Measurements from ENCODE around the gene ACTL8. TPM values are rescaled to one million over a fixed set of nuclear protein-coding genes. Genes with fewer than 3 reads are reported as not detected.

Gene ACTL8
- total RNA-seq, 1 donor from 2014 or later = not detected

DNA sequence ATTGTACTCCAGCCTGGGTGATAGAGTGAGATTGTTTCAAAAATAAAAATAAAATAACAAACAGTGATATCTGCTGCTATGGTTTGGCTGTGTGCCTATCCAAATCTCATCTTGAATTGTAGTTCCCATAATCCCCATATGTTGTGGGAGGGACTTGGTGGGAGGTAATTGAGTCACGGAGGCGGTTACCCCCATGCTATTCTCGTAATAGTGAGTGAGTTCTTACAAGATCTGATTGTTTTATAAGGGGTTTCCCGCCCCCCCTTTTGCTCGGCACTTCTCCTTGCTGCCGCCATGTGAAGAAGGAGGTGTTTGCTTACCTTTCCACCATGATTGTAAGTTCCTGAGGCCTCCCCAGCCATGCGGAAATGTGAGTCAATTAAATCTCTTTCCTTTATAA lies 47.8 kb downstream of the ACTL8 start:
- DNase-seq (ENCODE audit: low spot score) = no peak

DNA sequence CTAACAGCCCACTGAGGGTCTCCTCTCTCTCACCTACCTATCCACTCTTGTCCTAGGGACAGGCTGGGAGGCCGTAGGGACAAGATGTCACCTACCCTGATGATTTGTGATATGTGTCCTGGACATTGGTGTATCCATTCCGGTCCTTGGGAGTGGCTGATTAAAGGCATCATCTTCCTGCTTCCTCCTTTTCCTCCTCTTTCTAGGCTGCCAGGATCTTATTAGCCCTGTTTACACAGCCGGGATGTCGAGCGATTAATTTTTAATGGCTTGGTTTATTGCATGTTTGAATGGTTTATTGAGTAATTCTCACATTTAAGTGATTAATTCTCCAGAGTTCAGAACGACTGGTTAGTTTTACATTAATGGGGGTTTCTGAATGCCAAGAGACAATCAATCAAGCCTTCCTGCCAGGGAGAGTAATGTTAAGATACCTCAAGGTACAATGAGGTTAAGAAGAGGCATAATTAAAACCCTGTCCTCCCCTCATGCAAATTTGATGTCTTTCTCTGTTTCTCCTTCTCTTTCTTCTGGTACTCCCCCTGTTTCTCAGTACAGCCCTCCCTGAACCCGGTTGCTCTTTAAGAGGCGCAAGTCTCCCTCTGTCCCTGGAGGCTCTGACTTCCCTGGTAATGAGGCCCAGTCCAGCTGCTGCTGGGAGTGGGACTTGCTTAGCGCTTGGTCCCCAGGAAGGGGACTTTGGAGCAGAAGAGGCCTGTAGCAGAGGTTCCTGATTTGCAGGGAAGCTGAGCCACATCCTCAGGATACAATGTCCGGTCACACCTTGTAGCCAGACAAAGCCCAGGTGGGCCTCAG lies 50.9 kb downstream of the ACTL8 start:
- DNase-seq (ENCODE audit: low spot score) = no peak

DNA sequence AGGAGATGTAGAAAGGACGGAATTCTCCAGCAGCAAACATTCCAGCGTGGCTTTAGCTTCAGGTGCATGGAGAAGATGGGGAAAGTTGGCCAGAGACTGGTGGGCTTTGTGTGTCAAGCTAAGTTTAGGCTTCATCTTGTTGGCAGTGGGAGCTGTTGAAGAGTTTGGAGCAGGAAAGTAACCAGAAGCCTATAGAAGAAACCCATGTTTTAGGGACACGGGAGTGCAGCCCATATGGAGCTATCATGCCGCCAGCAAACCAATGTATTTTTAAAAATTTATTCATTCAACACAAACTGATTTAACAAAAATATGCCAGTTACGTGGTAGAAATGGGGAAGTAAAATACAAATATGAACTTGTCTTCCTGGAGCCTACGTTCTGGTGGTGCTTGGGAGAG lies 53.7 kb downstream of the ACTL8 start:
- DNase-seq (ENCODE audit: low spot score) = no peak

DNA sequence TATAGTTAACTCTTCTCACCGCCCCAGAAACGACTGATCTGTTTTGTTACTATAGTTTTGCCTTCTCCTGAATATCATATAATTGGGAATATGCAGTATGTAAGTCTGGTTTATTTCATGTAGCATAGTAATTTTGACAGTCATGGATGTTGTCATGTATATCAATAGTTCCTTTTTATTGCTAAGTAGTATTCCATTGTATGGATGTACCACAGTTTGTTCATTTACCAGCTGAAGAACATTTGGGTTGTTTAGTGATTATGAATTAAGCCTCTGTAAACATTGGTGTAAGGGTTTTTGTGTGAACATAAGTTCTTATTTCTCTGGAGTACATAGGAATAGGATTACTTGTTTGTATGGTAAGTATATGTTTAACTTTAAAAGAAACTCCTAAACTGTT lies 55.5 kb downstream of the ACTL8 start:
- no peak for DNase-seq (ENCODE audit: low spot score)

DNA sequence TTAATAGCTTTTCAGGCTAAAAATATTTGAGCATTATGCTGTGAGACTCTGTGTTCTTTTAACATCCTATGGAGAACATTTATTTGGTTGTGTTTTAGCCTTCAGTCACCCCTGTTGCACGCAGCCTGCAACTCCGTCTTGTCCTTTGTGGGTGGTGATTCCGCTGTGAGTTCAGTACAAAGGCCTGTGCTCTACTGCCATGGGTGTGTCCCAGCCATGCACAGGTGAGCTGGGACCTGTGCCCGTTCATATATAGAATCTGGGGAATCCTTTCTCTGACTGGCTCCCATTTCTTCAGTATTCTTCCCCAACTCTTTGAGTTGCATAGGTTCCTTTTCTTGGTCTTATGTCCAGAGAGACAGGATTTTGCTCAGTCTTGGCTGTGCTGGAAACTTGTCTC lies 61.4 kb downstream of the ACTL8 start:
- DNase-seq (ENCODE audit: low spot score) = no peak

DNA sequence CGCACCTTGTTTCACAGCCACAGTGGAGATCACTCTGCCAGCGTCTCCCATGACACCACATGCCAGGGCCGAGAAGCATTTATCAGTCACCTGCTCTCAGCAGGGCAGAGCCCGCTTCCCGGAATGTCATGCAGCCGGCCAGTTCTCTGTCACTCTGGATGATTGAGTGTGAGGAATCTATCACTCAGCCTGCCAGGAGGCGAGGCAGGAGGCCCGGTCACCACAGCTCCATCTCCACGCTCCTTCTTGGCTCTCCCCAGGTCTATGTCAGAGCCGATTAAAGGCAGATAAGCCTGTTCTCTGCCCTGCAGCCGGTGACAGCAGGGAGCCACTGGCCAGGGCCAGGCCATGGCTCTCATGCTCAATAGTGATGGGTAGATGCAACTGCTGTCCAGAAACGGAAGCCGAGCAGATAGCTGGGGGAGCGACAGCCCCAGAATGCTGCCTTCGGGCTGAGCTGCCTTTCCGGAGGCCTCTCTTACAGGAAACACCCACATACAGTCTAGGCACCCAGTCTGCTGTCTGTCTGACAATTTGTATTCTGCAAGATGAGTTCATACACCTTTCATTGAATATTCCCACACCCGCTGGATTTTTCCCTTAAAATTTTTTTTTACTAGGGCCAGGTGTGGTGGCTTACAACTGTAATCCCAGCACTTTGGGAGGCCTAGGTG lies 64.1 kb downstream of the ACTL8 start:
- DNase-seq (ENCODE audit: low spot score) = no peak

DNA sequence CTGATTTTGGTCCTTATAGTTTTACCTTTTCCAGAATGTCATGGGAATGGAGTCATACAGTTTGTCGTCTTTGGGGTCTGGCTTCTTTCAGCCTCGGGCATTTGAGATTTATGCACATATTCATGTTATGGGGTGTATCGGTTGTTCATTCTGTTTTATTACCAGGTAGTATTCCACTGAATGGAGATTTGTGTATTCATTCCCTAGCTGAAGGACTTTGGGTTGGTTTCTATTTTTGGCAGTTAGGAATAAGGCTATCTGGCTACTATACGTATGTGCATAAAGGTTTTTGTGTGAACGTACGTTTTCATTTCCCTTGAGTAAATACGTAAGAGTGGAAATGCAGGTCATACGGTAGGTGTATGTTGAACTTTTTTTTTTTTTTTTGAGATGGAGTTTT lies 65.1 kb downstream of the ACTL8 start:
- no peak for DNase-seq (ENCODE audit: low spot score)

DNA sequence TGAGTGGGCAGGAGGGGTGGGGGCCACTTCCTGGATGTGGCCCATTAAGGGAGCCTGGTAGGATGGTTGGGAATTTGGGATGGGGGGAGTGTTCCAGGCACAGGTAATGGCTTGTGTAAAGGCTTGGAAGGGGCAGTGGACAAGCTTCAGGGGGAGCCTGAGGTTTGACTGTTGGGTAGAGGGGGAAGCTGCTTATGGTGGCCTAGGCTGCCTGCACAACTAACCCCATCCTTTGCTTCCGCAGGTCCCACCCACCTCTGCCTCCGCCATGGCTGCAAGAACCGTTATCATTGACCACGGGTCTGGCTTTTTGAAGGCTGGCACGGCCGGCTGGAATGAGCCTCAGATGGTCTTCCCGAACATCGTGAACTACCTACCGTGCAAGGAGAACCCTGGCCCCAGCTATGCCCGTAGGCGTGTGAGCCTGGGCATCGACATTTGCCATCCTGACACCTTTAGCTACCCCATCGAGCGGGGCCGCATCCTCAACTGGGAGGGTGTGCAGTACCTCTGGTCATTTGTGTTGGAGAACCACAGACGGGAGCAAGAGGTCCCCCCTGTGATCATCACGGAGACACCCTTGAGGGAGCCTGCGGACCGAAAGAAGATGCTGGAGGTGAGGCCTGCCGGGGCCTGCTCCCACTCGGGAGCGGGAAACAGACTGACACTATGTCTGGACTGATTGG lies 67.8 kb downstream of the ACTL8 start:
- no peak for DNase-seq (ENCODE audit: low spot score)

DNA sequence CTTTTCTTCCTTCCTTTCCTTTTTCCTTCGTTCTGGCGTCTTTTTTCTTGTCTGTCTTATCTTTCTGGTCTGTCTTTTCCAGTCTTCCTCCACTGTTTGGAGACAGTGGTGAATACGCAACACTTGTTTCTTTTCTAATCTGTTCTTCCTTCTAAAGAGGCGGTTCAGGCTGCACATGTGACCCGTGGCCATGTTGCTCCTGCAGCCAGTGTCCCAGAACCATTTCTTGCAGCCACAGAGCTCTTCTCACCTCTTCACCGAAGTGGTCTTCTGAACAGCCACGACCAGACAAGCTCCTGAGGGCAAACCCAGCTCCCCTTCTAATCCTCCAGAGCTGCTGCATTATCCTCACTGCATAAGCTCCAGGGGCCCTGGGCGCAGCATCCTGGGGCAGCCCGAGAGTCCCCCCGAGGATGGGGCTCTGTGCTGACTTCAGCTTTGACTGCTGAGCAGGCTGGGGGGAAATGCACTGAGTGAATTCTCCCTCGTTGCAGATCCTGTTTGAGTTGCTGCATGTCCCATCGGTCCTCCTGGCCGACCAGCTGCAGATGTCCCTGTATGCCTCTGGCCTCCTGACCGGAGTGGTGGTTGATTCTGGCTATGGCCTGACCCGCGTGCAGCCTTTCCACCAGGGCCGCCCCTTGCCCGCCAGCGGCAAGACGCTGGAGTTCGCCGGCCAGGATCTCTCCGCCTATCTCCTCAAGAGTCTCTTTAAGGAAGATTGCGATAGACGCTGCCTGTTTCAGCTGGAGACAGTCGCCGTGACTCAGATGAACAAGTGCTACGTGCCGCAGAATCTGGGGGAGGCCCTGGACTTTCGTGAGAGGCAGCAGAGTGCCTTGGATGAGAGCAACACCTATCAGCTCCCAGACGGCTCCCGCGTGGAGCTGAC lies 70.4 kb downstream of the ACTL8 start:
- DNase-seq (ENCODE audit: low spot score) = no peak

DNA sequence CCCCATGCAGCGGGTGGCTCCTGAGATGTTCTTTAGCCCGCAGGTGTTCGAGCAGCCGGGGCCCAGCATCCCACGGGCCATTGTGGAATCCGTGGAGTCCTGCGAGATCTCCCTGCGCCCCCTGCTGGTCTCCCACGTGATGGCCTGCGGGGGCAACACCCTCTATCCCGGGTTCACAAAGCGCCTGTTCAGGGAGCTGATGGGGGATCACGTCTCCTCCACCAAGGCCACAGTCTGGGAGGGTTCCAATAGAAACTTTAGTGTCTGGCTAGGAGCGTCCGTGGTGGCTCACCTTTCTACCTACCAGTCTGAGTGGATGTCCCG lies 71.0 kb downstream of the ACTL8 start:
- no peak for DNase-seq (ENCODE audit: low spot score)

DNA sequence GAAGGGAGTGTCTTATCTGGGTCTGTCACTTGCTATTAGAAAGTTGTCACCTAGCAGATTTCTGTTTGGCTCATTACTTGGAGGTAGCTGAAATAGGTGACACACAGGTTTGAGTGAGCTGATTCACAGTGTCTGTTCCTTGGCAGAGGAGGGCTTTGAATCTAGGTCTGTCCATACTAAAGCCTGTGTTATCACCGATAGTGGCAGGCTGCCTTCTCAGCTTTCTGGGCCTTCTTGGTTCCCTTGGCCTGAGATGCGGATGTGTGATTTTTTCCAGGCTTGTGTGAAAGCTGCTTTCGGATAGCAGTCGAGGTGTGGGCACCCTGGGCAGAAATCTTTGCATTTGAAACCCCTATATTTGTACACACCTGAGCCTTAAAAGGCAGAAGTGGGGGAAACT lies 73.9 kb downstream of the ACTL8 start:
- DNase-seq (ENCODE audit: low spot score) = no peak

DNA sequence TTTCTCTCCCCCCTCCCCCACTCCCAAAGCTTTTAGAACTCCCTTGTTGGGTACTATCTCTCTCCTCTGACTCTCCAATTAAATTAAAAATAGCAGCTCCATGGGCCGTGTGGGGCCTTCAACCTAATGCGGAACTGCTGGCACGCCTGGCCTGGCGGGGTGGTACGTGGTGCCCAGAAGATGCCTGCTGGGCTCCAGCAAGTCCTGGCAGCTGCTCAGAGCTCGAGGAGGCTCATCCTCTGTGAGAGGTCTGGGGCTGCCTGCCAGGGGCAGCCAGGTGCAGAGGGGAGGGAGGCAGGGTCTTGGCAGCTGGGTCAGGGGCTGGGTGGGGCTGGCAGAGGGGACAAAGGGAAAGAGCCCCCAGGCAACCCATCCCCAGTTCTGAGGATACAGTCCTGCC lies 74.4 kb downstream of the ACTL8 start:
- no peak for DNase-seq (ENCODE audit: low spot score)

DNA sequence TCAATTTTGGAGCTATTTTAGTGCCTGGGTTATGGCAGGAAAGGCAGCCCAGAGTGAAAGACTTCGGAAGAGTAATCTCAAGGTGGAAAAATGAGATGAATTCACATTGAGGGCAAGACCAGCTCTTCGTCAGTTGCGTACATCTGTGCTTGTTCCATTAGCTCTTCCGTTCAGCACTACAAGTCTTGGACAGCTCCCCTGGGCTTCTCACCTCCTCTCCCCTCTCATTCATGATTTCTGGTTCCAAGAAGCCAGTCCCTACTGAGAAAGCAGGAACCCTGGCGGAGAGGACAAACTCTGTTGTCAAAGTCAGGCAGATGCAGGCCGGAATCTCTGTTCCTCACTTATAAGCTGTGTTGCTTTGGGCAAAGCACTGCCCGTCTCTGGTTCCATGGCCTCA lies 76.5 kb downstream of the ACTL8 start:
- peak; percentile 23 for DNase-seq (ENCODE audit: low spot score)

DNA sequence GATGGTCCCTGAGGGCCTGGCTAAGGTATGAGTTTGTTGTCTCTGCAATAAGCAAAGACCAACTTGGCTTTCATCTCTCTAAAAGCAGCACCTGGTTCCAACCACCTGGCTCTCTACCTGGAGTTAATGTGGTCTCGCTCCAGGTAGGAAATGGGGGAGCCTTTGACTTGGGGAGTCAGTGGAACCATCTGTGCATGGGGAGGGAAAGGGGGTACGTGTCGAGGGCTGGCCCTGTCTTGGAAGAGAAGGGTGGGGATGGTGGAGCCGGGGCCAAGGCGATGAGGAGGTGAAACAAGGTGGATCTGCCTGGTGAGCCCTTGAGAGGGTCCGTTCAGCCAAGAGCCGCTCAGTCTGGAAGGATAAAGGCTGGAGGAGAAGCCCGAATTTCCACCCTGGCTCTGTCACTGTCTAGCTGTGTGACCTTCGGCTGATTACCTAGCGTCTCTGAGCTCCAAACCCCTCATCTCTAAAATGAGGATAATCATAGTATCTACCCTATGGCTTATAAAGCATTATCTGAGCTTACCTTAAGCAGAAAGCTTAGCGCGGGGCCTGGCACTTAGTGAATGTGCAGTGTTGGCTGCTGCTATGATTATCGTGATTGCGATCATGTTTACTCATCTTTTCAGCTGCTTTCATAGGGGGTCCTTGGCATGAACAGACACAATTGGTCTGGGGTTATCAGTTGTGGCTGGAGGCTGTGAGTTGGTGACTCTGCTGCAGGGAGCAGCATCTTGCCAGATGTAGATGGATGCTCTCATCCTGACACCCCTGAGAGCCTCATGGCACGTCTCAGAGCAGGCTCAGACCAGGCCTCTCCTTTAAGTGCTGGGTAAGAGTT lies 78.7 kb downstream of the ACTL8 start:
- no peak for DNase-seq (ENCODE audit: low spot score)

DNA sequence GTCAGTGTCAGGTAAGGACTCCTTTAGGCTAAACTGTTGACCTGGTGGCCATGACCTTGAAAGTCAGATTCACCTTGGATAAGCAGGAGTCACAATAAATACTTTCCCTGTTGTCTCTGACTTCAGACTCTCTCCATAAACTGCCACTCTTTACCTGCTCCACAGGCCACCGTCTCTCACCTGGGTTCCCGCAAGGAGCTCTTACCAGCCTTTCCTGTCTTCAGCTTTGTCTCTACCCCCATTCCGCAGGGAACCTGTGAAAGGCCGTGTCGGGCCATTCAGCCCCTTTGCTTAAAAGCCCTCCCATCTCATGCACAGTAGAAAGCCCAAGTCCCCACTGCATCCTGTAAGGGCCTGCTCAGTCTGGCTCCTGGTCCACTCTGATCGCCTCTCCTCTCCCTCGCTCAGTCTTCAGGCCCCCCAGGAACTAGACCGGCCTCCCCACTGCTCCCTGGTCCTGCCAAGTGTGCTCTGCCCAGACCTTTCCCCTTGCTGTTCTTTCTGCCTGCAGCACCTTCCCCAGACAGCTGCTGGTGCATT lies 79.5 kb downstream of the ACTL8 start:
- DNase-seq (ENCODE audit: low spot score) = no peak

DNA sequence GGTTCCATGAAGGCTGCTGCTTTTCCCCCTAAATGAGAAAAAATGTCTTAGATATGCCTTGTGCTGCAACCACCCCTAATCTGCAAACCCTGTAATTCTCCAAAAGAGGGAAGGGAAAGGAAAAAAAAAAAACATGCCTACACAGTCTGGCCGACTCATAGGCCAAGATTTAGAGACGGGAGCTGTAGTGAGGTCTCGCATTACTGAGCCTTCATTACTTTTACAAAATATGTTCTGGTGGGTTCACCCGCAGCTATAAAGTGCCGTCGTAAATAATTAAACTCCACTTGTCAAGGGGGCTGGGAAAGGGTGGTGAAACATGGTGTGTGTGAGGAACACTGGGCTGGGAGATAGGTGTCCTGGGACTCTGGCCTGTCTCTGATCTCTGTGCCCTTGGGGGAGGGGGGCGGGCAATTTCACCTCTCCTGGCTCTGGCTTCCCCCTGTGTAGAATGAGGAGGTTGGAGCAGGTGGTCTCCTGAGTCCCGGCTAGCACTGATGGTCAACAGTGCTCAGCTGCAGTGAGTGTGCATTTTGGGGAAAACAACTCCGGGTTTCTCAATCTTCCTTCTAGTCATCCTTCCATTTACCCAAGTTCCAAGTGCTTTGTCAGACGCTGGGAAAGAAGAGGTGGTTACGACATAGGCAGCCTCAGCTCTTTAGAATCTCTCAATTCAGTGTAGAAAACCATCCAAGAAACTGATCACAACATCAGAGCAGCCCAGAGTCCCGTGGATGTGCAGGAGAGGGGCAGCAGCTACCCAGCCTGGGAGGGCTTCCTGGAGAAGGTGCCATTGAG lies 82.3 kb downstream of the ACTL8 start:
- no peak for DNase-seq (ENCODE audit: low spot score)

DNA sequence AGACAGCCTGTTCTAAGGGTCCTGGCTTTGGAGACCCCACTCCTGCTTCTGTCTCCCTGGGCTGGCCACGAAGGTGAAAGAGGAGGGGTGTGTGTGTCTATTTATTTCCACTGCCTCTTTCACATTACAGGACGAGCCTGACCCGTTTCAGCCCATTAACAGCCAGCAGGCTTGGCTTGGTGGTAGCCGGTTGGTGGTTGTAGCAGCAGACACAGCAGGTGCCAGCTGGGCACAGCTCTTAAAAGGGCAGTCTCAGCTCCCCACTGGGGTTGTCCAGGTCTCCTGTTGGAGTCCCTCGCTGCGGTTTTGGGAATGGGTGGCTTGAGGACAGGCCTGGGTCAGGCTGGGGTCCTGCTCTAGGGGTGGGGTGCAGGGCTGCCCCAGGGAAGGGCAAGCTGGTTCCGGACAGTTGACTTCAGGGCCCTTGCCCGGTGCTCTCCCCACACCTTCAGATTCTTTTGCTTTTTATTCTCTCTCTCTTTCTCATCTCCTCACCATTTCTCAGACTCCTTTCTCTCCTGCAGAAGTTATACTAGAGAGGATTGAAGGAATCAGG lies 84.6 kb downstream of the ACTL8 start:
- no peak for DNase-seq (ENCODE audit: low spot score)

DNA sequence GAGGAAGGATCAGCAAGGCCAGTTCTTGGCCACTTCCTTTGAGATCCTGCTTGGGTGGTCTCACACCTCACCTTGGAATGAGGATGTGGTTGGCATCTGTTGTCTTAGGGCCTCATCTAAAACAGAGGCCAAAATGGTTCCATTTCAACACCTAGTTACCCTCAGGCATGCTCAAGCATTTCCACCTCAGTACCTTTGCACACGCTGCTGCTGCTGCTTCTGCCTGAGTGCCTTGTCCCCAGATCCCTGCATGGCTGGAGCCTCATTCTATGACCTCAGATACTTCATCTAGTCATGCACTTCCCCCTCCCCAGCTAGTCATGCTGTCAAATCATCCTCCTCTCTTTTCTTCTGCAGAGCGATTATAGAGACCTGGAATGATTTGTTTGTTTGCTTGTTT lies 86.8 kb downstream of the ACTL8 start:
- DNase-seq (ENCODE audit: low spot score) = no peak

DNA sequence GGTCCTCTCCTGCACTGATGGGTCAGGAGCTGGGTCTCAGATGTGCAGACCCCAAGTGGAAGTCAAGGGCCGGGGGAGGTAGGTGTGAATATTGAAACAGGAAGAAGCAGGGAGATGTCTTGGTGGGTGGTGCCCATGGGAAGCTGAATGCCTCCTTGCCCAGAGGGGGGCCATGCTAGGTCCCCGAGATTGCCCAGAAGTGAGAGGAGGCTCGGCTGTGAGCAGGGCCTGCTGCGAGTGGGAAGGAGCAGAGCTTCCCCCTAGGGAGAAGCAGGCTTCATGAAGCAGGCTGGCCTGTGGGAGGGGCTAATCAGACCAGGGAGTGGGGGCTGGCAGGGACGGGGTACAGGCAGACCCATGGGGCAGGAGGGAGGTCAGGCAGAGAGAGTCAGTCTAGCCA lies 87.6 kb downstream of the ACTL8 start:
- DNase-seq (ENCODE audit: low spot score) = no peak

Measured in mucosa of gallbladder (tissue), 1 donor.